Measurements from ENCODE around the gene DISC1.
"Not testable (repeated sequence)": the region's sequence is repeated elsewhere in the genome, so short reads cannot be mapped to it uniquely, and the experiment has no call there.

The DISC1 gene

GRCh38 chr1:231938211-231938610, 311.6 kb downstream of the DISC1 start:
- DNase-seq (ENCODE audit: low read depth) = no peak
- TF ChIP-seq MYC (IDR thresholded peaks at IDR 0.05; ENCODE audit: low read depth, low read length) (no peak), POLR2A (IDR thresholded peaks at IDR 0.05; ENCODE audit: extremely low read depth, insufficient read length) (no peak), MAX (IDR thresholded peaks at IDR 0.05; ENCODE audit: low read depth, low read length) (no peak)
- TF ChIP-seq, protein P1, sequence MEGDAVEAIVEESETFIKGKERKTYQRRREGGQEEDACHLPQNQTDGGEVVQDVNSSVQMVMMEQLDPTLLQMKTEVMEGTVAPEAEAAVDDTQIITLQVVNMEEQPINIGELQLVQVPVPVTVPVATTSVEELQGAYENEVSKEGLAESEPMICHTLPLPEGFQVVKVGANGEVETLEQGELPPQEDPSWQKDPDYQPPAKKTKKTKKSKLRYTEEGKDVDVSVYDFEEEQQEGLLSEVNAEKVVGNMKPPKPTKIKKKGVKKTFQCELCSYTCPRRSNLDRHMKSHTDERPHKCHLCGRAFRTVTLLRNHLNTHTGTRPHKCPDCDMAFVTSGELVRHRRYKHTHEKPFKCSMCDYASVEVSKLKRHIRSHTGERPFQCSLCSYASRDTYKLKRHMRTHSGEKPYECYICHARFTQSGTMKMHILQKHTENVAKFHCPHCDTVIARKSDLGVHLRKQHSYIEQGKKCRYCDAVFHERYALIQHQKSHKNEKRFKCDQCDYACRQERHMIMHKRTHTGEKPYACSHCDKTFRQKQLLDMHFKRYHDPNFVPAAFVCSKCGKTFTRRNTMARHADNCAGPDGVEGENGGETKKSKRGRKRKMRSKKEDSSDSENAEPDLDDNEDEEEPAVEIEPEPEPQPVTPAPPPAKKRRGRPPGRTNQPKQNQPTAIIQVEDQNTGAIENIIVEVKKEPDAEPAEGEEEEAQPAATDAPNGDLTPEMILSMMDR (IDR thresholded peaks at IDR 0.05; ENCODE audit: low read depth, low read length) = no peak
- no peak overlapping the region for H3K4me3 ChIP-seq (ENCODE audit: low read depth, low read length)

GRCh38 chr1:231938711-231939110, 312.1 kb downstream of the DISC1 start:
- no peak overlapping the region for H3K4me3 ChIP-seq (ENCODE audit: low read depth, low read length)
- TF ChIP-seq, protein P1 (IDR thresholded peaks at IDR 0.05; ENCODE audit: low read depth, low read length) = no peak
- TF ChIP-seq MAX (IDR thresholded peaks at IDR 0.05; ENCODE audit: low read depth, low read length) (no peak), MYC (IDR thresholded peaks at IDR 0.05; ENCODE audit: low read depth, low read length) (no peak), POLR2A (IDR thresholded peaks at IDR 0.05; ENCODE audit: extremely low read depth, insufficient read length) (no peak)
- DNase-seq (ENCODE audit: low read depth) = no peak

DNA sequence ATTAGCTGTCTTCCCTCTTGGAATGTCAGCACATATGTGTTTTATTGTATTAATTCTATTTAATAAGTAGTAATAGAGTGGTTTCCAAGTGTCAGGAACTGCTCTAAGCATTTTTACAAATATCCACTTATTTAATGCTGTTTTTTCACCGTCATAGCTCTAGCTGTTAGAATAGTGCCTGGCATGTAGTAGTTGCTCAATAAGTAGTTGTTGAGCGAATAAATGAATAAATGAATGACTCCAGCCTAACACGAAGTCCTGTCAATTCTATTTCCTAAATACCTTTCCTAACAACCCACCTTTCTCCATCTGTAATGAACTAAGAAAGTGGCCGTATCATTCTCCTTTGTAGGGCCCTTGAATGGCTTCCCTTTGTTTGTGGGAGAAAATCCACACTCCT, 312.5 kb downstream of the DISC1 start:
- DNase-seq (ENCODE audit: low read depth) = no peak
- no peak for TF ChIP-seq POLR2A (IDR thresholded peaks at IDR 0.05; ENCODE audit: extremely low read depth, insufficient read length)
- TF ChIP-seq, protein P1 (IDR thresholded peaks at IDR 0.05; ENCODE audit: low read depth, low read length) = no peak
- TF ChIP-seq MAX (IDR thresholded peaks at IDR 0.05; ENCODE audit: low read depth, low read length) = no peak
- TF ChIP-seq MYC (IDR thresholded peaks at IDR 0.05; ENCODE audit: low read depth, low read length) = no peak
- H3K4me3 ChIP-seq (ENCODE audit: low read depth, low read length) = no peak overlapping the region

DNA sequence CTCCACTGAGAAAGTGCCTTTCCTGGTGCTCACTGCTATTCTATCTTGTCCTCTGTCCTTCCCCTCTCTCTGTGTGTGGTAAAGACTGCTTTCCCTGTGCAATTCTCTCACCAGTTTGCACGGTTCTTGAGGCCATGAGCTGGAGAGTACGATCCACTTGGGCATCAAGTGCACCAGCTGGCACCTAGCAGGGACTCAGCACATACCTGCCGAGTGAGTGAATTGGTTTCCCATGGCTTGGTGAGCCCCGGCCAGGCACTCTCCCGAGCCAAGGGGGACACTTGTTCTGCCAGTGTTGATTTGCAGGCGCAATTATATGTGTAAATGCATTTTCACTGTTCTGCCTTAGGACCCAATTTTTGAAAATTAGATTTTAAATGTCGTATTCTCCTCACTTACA, 313.5 kb downstream of the DISC1 start:
- no peak overlapping the region for H3K4me3 ChIP-seq (ENCODE audit: low read depth, low read length)
- DNase-seq (ENCODE audit: low read depth) = no peak
- TF ChIP-seq, protein P1 (IDR thresholded peaks at IDR 0.05; ENCODE audit: low read depth, low read length) = no peak
- TF ChIP-seq MAX (IDR thresholded peaks at IDR 0.05; ENCODE audit: low read depth, low read length) (no peak), POLR2A (IDR thresholded peaks at IDR 0.05; ENCODE audit: extremely low read depth, insufficient read length) (no peak), MYC (IDR thresholded peaks at IDR 0.05; ENCODE audit: low read depth, low read length) (no peak)

DNA sequence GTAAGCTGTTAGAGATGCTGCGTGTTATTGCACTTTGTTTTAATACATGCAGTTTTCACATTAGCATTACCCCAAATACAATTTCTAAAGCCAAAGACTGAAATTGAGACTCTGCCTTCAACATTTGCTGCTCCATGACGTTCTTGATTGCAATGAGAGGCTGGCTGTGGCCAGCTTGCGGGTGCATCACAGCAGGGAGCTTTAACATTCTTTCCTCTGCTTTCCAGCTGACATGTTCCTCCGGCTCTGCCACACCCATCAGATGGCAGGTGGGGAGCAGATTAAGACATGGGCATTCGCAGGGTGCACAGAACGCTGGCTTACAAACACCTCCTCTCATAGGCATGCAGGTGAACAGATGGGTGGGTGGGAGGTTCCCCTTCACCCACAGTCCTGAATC, 314.1 kb downstream of the DISC1 start:
- no peak overlapping the region for H3K4me3 ChIP-seq (ENCODE audit: low read depth, low read length)
- no peak for DNase-seq (ENCODE audit: low read depth)
- TF ChIP-seq, protein P1 (IDR thresholded peaks at IDR 0.05; ENCODE audit: low read depth, low read length) = no peak
- TF ChIP-seq MAX (IDR thresholded peaks at IDR 0.05; ENCODE audit: low read depth, low read length) (no peak), MYC (IDR thresholded peaks at IDR 0.05; ENCODE audit: low read depth, low read length) (no peak), POLR2A (IDR thresholded peaks at IDR 0.05; ENCODE audit: extremely low read depth, insufficient read length) (no peak)

GRCh38 chr1:231943084-231943483, 316.5 kb downstream of the DISC1 start:
- no peak for TF ChIP-seq MAX (IDR thresholded peaks at IDR 0.05; ENCODE audit: low read depth, low read length)
- no peak for TF ChIP-seq POLR2A (IDR thresholded peaks at IDR 0.05; ENCODE audit: extremely low read depth, insufficient read length)
- no peak for TF ChIP-seq MYC (IDR thresholded peaks at IDR 0.05; ENCODE audit: low read depth, low read length)
- TF ChIP-seq, protein P1 (IDR thresholded peaks at IDR 0.05; ENCODE audit: low read depth, low read length) = no peak
- H3K4me3 ChIP-seq (ENCODE audit: low read depth, low read length) = no peak overlapping the region
- DNase-seq (ENCODE audit: low read depth) = no peak

DNA sequence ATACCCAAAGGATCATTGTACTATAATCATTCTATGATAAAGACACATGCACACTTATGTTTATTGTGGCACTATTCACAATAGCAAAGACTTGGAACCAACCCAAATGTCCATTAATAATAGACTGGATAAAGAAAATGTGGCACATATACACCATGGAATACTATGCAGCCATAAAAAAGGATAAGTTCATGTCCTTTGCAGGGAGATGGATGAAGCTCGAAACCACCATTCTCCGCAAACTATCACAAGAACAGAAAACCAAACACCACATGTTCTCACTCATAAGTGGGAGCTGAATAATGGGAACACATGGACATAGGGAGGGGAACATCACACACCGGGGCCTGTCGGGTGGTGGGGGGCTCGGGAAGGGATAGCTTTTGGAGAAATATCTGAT, 321.5 kb downstream of the DISC1 start:
- DNase-seq (ENCODE audit: low read depth); H3K4me3 ChIP-seq (ENCODE audit: low read depth, low read length): not testable (repeated sequence)

Data from NB4 (cell line).